ENCODE measurements around the gene ZC3H13.
"Not testable (repeated sequence)": the region's sequence is repeated elsewhere in the genome, so short reads cannot be mapped to it uniquely, and the experiment has no call there.

The ZC3H13 gene

DNA sequence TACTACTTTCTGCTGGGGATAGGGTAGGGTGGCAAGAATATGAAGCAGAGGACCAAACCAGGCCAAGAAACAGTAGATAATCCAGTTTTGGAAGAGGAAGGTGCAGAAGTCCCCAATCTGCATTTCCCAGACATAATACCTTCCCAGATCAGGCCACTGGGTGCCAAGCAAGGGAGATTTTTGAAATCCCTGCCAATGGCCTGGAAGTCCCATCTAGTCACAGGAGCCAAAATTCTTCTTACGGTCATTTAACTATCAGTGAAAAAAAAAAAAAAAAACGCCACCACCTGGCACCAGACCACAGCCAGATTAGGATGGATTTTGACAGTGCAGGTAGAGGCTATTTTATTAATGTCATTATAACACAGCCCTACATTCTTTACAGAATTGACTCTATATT lies 57.8 kb downstream of the ZC3H13 start:
- Histone ChIP-seq H3K9me3 (ENCODE audit: insufficient read depth, low read depth, low read length) (no peaks in the 10 kb centered on the region), H3K4me3 (ENCODE audit: low read length, poor library complexity, severe bottlenecking) (no peak overlapping the region), H3K9me2 (replicated peaks; ENCODE audit: low read depth, low read length) (no peaks in the 10 kb centered on the region), H3K4me1 (ENCODE audit: insufficient read depth, low read length, poor library complexity, severe bottlenecking) (no peaks in the 10 kb centered on the region), H2AFZ (ENCODE audit: low read length) (no peak overlapping the region), H3K27me3 (ENCODE audit: insufficient read depth, low read length, poor library complexity, severe bottlenecking) (no peaks in the 10 kb centered on the region), H3K36me3 (ENCODE audit: insufficient read depth, low read length) (peaks cover 47% of the 10 kb centered on the region; the same call in 1 of the 2 replicates), H3F3A (ENCODE audit: low read depth) (no peaks in the 10 kb centered on the region), H3K79me2 (ENCODE audit: insufficient read depth, low read length) (peaks cover 31% of the 10 kb centered on the region; the same call in 1 of the 2 replicates), H4K20me1 (ENCODE audit: insufficient read depth, low read length, poor library complexity, severe bottlenecking) (no peaks in the 10 kb centered on the region), H3K9ac (ENCODE audit: low read depth, low read length, poor library complexity, severe bottlenecking) (no peak overlapping the region), H3K4me2 (ENCODE audit: low read depth, low read length, poor library complexity, severe bottlenecking) (no peak overlapping the region)
- TF ChIP-seq, protein P1, sequence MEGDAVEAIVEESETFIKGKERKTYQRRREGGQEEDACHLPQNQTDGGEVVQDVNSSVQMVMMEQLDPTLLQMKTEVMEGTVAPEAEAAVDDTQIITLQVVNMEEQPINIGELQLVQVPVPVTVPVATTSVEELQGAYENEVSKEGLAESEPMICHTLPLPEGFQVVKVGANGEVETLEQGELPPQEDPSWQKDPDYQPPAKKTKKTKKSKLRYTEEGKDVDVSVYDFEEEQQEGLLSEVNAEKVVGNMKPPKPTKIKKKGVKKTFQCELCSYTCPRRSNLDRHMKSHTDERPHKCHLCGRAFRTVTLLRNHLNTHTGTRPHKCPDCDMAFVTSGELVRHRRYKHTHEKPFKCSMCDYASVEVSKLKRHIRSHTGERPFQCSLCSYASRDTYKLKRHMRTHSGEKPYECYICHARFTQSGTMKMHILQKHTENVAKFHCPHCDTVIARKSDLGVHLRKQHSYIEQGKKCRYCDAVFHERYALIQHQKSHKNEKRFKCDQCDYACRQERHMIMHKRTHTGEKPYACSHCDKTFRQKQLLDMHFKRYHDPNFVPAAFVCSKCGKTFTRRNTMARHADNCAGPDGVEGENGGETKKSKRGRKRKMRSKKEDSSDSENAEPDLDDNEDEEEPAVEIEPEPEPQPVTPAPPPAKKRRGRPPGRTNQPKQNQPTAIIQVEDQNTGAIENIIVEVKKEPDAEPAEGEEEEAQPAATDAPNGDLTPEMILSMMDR (conservative IDR thresholded peaks at IDR 0.05; ENCODE audit: low read length) = no peak
- TF ChIP-seq EZH2phosphoT487 (IDR thresholded peaks at IDR 0.05; ENCODE audit: borderline replicate concordance) = no peak

DNA sequence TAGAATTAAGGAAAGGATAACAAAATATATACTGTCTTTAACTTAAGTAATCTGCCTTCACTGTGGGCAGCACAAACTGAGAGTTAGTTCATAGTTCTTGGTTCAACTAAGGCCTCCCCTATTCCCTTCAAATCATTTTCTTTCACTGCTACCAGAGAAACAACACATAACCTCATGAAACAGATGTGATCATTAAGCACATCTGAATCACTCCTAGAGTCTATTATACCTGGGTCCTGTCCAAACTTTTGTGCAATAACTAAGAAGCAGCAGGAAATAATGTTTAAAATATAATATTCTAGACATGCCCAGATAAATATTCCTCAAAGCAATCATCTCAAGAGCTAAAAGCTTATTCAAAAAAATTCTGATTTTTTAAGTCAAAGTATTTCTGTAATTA lies 62.9 kb downstream of the ZC3H13 start:
- Histone ChIP-seq H4K20me1 (ENCODE audit: insufficient read depth, low read length, poor library complexity, severe bottlenecking) (no peaks in the 10 kb centered on the region), H3K9me2 (replicated peaks; ENCODE audit: low read depth, low read length) (no peaks in the 10 kb centered on the region), H3K9ac (ENCODE audit: low read depth, low read length, poor library complexity, severe bottlenecking) (no peak overlapping the region), H2AFZ (ENCODE audit: low read length) (no peak overlapping the region), H3K4me3 (ENCODE audit: low read length, poor library complexity, severe bottlenecking) (no peak overlapping the region), H3K79me2 (ENCODE audit: insufficient read depth, low read length) (peaks cover 14% of the 10 kb centered on the region; the same call in 1 of the 2 replicates), H3K27me3 (ENCODE audit: insufficient read depth, low read length, poor library complexity, severe bottlenecking) (no peaks in the 10 kb centered on the region), H3K9me3 (ENCODE audit: insufficient read depth, low read depth, low read length) (no peaks in the 10 kb centered on the region), H3K36me3 (ENCODE audit: insufficient read depth, low read length) (peaks cover 57% of the 10 kb centered on the region), H3K4me1 (ENCODE audit: insufficient read depth, low read length, poor library complexity, severe bottlenecking) (no peaks in the 10 kb centered on the region), H3F3A (ENCODE audit: low read depth) (no peaks in the 10 kb centered on the region), H3K4me2 (ENCODE audit: low read depth, low read length, poor library complexity, severe bottlenecking) (no peak overlapping the region)
- TF ChIP-seq, protein P1 (conservative IDR thresholded peaks at IDR 0.05; ENCODE audit: low read length) = no peak
- TF ChIP-seq EZH2phosphoT487 (IDR thresholded peaks at IDR 0.05; ENCODE audit: borderline replicate concordance) = no peak

DNA sequence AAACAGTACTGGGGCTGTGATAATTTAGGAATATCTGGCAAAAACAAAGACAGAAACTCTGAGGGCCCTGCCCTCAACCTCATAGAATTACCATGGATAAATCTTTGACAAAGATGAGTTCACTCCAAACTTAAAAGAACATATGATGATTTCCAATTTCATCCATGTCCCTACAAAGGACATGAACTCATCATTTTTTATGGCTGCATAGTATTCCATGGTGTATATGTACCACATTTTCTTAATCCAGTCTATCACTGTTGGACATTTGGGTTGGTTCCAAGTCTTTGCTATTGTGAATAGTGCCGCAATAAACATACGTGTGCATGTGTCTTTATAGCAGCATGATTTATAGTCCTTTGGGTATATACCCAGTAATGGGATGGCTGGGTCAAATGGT lies 71.4 kb downstream of the ZC3H13 start:
- peaks cover 76% of the 10 kb centered on the region for H3K36me3 ChIP-seq (ENCODE audit: insufficient read depth, low read length)
- not testable (repeated sequence) for H3K9me2 ChIP-seq (replicated peaks; ENCODE audit: low read depth, low read length); H3K4me2 ChIP-seq (ENCODE audit: low read depth, low read length, poor library complexity, severe bottlenecking); H3K9ac ChIP-seq (ENCODE audit: low read depth, low read length, poor library complexity, severe bottlenecking); H3K4me3 ChIP-seq (ENCODE audit: low read length, poor library complexity, severe bottlenecking); H3K4me1 ChIP-seq (ENCODE audit: insufficient read depth, low read length, poor library complexity, severe bottlenecking); H2AFZ ChIP-seq (ENCODE audit: low read length); H3F3A ChIP-seq (ENCODE audit: low read depth); H3K9me3 ChIP-seq (ENCODE audit: insufficient read depth, low read depth, low read length); H4K20me1 ChIP-seq (ENCODE audit: insufficient read depth, low read length, poor library complexity, severe bottlenecking); H3K27me3 ChIP-seq (ENCODE audit: insufficient read depth, low read length, poor library complexity, severe bottlenecking)
- H3K79me2 ChIP-seq (ENCODE audit: insufficient read depth, low read length) = peaks cover 41% of the 10 kb centered on the region; the same call in 1 of the 2 replicates

DNA sequence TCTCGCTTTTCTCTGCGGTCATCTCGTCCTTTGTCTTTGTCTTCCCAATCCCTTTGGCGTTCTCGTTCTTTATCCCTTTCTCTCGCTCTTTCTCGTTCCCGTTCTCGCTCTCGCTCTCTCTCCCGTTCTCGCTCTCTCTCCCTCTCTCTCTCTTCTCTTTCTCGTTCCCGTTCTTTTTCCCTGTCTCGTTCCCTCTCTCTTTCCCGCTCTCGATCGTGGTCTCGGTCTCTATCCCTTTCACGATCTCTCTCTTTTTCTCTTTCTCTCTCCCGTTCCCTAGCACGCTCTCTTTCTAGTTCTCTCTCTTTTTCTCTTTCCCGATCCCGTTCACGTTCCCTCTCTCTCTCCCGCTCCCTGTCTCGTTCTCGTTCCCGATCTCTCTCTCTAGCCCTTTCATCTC lies 77.2 kb downstream of the ZC3H13 start:
- H3K27me3 ChIP-seq (ENCODE audit: insufficient read depth, low read length, poor library complexity, severe bottlenecking) = no peaks in the 10 kb centered on the region
- H3K36me3 ChIP-seq (ENCODE audit: insufficient read depth, low read length) = peaks cover 96% of the 10 kb centered on the region
- no peak for TF ChIP-seq EZH2phosphoT487 (IDR thresholded peaks at IDR 0.05; ENCODE audit: borderline replicate concordance)
- TF ChIP-seq, protein P1 (conservative IDR thresholded peaks at IDR 0.05; ENCODE audit: low read length) = no peak
- no peaks in the 10 kb centered on the region for H3K9me3 ChIP-seq (ENCODE audit: insufficient read depth, low read depth, low read length)
- no peaks in the 10 kb centered on the region for H3K4me1 ChIP-seq (ENCODE audit: insufficient read depth, low read length, poor library complexity, severe bottlenecking)
- no peaks in the 10 kb centered on the region for H3K9me2 ChIP-seq (replicated peaks; ENCODE audit: low read depth, low read length)
- H2AFZ ChIP-seq (ENCODE audit: low read length) = no peak overlapping the region
- H3K9ac ChIP-seq (ENCODE audit: low read depth, low read length, poor library complexity, severe bottlenecking) = no peak overlapping the region
- peaks cover 11% of the 10 kb centered on the region; the same call in 1 of the 2 replicates for H3K79me2 ChIP-seq (ENCODE audit: insufficient read depth, low read length)
- no peak overlapping the region for H3K4me2 ChIP-seq (ENCODE audit: low read depth, low read length, poor library complexity, severe bottlenecking)
- H3K4me3 ChIP-seq (ENCODE audit: low read length, poor library complexity, severe bottlenecking) = no peak overlapping the region
- H3F3A ChIP-seq (ENCODE audit: low read depth) = no peaks in the 10 kb centered on the region
- no peaks in the 10 kb centered on the region for H4K20me1 ChIP-seq (ENCODE audit: insufficient read depth, low read length, poor library complexity, severe bottlenecking)

Measured in Loucy (cell line).